Measurements from ENCODE around the gene RREB1.

RREB1 gene

GRCh38 chr6:7296602-7297001, 188.8 kb downstream of the RREB1 start:
- peaks cover 6% of the 10 kb centered on the region for H3K4me1 ChIP-seq
- H3K9me3 ChIP-seq = no peaks in the 10 kb centered on the region
- H3K4me3 ChIP-seq (ENCODE audit: low read depth, low read length) = no peak overlapping the region
- DNase-seq = no peak
- H3K27me3 ChIP-seq = no peaks in the 10 kb centered on the region
- no peak for TF ChIP-seq CTCF (IDR thresholded peaks at IDR 0.05; ENCODE audit: low read depth, low read length)
- H3K36me3 ChIP-seq = peaks cover 70% of the 10 kb centered on the region

- Histone ChIP-seq H3K9me3 (no peaks in the 10 kb centered on the region), H3K4me1 (peaks cover 6% of the 10 kb centered on the region), H3K27me3 (no peaks in the 10 kb centered on the region), H3K36me3 (peaks cover 75% of the 10 kb centered on the region), H3K4me3 (ENCODE audit: low read depth, low read length) (no peak overlapping the region)
- no peak for TF ChIP-seq CTCF (IDR thresholded peaks at IDR 0.05; ENCODE audit: low read depth, low read length)
- DNase-seq = no peak
Measured at GRCh38 chr6:7298113-7298512, 190.4 kb downstream of the RREB1 start.

- TF ChIP-seq CTCF (IDR thresholded peaks at IDR 0.05; ENCODE audit: low read depth, low read length) = no peak
- DNase-seq = no peak
- H3K4me3 ChIP-seq (ENCODE audit: low read depth, low read length) = no peak overlapping the region
- no peaks in the 10 kb centered on the region for H3K9me3 ChIP-seq
- peaks cover 78% of the 10 kb centered on the region for H3K36me3 ChIP-seq
- peaks cover 6% of the 10 kb centered on the region for H3K4me1 ChIP-seq
- no peaks in the 10 kb centered on the region for H3K27me3 ChIP-seq
Measured at GRCh38 chr6:7300926-7301325, 193.2 kb downstream of the RREB1 start.
